SK-N-DZ (cell line): ENCODE data around the gene PRDM2.

ENCODE experiments used
- DNase-seq: peaks from one replicate; pipeline ENCODE4 v3.0.0-alpha.2; 2015; ENCODE audit warnings: low spot score
- small RNA-seq, 2 experiments: library from RNA; depleted of rRNA; stranded (forward); fragments of <200 nt; gene quantifications; one replicate each; pipeline ENCODE3, GENCODE V24; 2014

The PRDM2 gene

DNA sequence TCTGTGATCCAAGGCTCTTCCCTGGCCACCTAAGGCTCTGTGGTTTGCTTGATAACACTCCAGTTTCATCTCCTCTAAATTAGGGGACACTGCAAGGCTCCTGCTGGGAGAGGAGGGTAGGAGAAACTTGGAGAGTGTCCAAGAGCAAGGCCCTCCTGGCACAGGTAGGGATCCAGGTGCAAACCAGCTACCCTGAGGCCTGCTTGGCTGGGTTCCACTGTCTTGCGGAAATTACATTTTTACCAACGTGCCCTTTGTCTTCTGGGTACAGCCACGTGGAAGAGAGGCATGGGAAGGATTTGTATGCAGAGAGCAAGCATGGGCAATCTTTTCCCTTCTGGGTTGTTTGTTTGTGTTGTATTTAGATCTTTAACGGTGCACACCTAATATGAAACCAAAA lies 132.5 kb downstream of the PRDM2 start:
- DNase-seq, result no peak

DNA sequence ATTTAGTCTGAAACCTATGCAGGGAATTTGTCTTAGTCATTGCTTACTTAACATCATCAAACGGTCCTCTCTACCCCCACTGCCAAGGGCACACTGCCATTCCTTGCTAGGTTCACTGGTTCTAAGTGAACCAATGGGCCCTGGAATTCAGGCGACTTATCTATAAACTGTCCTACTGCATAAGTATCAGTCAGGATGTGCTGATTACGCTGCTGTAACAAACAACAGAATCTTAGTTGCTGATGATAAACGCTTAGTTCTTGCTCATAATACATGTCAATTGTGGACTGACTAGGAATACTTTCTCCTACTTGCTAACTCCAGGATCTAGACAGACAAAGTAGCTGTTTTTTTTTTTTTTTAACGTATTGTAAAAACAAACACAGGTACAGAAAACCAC lies 136.1 kb downstream of the PRDM2 start:
- DNase-seq, result no peak

DNA sequence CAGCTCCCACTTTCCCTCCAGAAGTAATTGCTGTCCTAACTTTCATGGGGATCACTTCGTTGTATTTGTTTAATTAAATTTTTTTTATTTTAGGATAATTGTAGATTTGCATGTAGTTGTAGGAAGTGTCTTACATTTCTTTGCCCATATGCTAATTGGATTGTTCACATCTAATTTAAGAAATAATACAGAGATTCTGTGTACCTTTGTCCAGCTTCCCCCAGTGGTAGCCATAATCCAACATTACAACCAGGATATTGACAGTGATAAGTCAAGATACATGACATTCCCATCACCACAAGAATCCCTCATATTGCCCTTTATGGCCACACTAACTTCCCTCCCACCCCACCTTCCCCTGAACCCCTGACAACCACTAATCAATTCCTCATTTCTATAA lies 136.6 kb downstream of the PRDM2 start:
- no peak for DNase-seq

DNA sequence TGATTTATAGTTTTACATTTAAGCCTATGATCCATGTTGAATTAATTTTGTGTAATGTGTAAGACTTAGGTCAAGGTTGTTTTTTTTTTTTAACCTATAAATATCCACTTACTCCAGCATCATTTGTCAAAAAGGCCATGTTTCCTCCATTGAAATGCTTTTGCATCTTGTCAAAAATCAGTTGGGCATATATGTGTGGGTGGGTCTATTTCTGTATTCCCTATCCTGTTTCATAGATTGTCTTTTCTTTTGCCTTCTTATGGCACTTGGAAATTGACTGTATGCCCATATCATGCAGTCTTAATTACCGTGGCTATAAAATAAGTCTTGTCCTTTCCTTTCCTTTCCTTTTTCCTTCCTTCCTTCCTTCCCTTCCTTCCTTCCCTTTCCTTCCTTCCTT lies 138.2 kb downstream of the PRDM2 start:
- no peak for DNase-seq

DNA sequence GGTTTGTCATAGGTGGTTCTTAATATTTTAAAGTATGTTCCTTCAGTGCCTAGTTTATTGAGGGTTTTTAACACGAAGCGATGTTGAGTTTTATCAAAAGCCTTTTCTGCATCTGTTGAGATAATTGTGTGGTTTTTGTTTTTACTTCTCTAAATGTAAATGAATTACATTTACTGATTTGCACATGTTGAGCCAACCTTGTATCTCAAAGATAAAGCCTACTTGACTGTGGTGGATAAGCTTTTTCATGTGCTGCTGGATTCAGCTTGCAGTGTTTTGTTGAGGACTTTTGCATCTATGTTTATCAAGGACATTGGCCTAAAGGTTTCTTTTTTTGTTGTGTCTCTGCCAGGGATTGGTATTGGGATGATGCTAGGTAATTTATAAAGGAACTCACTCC lies 142.5 kb downstream of the PRDM2 start:
- no peak for DNase-seq

DNA sequence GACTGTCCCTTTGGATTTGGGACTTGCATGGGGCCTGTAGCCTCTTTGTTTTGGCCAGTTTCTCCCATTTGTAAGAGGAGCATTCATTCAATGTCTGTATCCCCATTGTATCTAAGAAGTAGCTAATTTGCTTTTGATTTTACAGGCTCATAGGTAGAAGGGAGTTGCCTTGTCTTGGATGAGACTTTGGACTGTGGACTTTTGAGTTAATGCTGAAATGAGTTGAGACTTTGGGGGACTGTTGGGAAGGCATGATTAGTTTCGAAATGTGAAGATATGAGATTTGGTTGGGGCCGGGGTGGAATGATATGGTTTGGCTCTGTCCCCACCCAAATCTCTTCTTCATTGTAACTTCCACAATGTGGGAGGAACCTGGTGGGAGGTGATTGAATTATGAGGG lies 151.7 kb downstream of the PRDM2 start:
- DNase-seq, result no peak

DNA sequence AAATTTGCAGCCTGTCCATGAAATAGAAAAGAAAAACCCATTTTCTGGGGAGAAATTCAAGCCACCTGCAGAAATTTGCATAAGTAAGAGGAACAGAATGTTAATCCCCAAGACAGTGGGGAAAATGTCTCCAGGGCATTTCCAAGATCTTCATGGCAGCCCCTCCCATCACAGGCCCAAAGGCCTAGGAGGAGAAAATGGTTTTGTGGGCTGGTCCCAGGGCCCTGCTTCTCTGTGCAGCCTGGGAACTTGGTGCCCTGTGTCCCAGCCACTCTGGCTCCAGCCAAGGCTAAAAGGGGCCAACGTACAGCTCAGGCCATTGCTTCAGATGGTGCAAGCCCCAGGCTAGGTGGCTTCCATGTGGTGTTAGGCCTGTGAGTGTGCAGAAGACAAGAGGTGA lies 155.6 kb downstream of the PRDM2 start:
- no peak for DNase-seq

DNA sequence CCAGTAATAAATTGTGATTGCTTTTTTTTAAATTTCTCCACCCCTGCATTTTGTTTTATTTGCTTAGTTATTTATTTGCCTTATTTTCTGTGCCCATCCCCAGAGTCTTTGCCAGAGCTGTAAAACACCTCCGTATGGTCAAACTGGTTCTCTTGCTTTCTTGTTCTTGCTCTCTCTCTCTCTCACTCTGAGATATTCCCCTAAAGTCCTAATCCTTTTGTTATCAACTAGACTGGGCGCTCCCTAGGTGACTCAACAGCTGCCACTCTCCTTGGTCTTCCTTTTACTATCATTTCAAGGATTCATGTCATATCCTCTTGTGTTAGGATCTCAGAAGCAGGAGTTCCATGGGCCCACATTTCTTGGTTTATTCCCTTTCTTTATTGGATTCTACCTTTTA lies 160.0 kb downstream of the PRDM2 start:
- no peak for DNase-seq

DNA sequence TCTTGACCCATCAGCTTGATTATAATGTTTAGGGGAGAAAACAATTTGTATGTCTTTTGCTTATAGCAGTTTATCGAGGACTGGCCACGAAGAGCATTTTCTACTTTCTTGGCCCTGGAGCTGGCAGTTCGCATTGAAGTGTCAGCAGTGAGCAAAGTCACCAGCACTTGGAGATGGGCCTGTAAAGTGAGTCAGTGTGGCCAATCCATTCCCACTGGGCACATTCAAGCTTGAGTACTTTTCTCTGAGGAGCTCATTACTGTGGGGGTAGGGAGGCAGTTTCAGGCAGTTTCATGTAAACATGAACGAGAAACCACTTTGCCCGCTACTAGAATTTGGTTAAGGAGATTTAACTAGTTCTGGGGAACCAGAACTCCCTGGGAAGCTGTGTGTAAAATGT lies 164.8 kb downstream of the PRDM2 start:
- no peak for DNase-seq

DNA sequence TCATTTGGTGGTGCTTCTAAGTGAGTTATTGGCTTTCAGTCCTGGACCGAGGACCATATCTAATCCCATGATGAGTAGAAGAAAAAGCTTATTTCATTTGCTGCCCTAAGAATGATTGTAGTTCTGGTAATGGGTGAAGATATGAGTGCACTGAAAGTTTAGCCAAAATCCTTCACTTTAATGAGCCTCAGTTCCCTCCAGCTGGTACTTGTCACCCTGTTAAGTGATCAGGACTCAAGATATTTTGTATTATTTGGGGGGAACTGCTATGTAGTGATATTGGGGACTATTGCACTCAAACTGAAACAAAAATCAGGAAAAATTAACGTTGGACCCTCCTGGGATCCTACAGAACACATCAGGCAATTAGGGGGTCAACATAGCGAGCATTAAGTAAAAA lies 165.9 kb downstream of the PRDM2 start:
- DNase-seq, result no peak

DNA sequence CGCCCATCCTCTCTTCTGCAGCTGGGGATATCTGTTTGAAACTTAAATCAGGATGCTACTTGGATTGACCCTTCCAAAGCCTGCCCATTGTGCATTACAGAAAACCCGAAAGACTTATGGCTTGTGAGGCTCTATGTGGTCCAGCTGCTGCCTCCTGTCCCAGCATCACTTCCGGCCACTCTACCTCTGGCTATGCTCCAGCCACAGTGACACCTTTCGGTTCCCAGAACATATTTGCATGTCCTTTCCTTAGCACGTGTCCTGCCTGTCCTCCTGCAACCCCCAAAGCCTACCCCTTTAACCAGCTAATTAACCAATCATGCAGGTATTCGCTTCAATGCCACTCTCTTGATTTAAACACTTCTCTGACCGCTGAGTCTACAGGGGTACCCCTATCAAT lies 167.6 kb downstream of the PRDM2 start:
- DNase-seq, result no peak

DNA sequence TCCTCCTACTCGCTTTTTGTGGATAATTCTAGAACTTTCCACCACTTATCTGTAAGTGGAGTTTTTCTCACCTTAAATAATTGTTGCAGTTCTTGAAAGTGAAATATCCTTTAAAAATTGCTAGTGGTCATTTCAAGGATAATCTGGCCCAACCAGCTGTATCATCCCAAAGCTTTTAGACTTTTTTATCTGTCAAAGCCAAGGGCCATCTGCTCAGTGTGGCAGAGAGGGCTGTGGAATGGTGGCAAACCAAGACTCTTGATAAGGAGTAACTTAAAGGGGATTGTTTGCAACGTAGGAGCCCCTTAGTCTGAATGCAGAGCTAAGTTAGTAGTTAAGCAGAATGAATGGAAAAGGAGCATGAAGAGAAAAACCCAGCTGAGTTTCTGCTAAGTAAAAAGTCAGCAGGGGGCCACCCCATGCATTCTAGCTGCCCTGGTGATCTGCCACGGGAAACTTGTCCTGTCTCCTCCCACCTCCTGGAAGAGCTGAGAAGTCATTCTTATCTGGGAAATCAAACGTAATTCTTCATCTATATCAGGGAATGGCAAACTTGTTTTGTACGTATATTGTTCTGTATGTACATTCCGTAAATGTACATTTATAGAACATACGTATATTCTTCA lies 169.3 kb downstream of the PRDM2 start:
- no peak for DNase-seq

DNA sequence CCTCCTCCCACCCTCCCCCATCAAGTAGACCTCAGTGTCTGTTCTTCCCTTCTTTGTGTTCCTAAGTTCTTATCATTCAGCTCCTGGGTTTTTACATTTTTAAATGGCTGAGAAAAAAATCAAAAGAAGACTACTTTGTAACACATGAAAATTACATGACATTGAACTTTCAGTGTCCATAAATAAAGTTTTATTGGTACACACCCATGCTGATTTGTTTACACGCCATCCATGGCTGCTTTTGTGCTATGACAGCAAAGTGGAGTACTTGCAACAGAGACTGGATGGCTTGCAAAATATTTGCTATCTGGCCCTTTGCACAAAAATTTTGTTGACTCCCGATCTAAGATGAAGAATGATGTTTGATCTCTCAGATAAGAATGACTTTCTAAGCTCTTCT lies 171.4 kb downstream of the PRDM2 start:
- DNase-seq, result no peak

DNA sequence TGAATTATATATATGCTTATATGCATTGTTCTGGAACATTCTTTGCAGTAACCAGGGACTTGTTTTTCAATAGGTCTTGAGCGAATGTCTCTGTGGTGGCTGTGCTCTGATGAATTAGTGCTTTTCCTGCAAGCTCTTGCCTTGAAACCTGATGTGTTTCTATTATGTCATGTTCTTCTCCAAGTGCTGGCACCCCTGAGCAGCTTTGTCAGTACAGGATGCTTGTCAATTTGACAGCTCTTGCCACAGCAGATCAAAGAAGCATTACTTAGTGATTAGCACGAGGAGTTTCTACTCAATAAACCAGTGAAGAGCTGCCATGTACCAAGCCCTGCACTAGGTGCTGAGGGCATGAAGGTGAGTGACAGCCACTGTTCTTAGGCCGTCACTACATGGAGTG lies 171.9 kb downstream of the PRDM2 start:
- no peak for DNase-seq

DNA sequence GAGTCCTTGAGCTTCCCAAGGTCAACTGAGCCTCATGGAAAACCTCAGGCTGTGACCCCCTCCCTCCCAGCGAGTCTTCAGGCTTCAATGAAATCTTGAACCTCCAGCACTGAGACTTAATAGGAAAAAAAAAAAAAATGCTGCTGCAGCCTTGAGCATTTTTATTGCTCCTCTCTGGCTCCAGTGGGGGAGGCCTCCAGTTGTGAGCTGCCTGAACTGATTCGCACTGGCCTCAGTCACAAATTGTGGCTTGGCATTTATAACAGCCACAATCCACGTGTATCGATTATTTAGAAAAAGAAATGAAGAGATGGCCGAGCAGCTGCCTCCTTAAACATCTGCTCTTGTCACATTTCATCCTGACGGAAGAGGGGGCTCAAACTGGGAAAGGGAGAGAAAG lies 173.0 kb downstream of the PRDM2 start:
- DNase-seq, result no peak

Small RNAs within 50 kb of the gene (small RNA-seq; reads per million reads assigned to genes)
- gene RF00564, result 0 reads per million in 2 experiments
